Spleen (tissue), 11 donors: ENCODE results near the gene ACOT12. TPM values are rescaled to one million over a fixed set of nuclear protein-coding genes. Genes with fewer than 3 reads are reported as not detected.
"Not testable (repeated sequence)": the region's sequence is repeated elsewhere in the genome, so short reads cannot be mapped to it uniquely, and the experiment has no call there.

Experiments
- DNase-seq: peaks from one replicate; pipeline ENCODE4 v3.0.0-alpha.2; 2020
- H3K27ac ChIP-seq, 8 donors: fragments of 200-600 bp; sonication (generic) in 7 of 8; 1 replicate in 4 of 8; 2 replicates in 4 of 8; pipeline versions ENCODE4 v1.5.0 to v1.8.0; 2016 to 2021; ENCODE audit warnings: inconsistent platforms in 4 of 8, mild to moderate bottlenecking in 4 of 8, moderate library complexity in 1 of 8
- H3K27me3 ChIP-seq, 7 donors: fragments of 200-600 bp; sonication (generic) in 6 of 7; replicated peaks in 1 of 7; 1 replicate in 4 of 7; 2 replicates in 3 of 7; pipeline versions ENCODE4 v1.5.0 to v1.8.0; 2016 to 2021; ENCODE audit warnings: inconsistent platforms in 3 of 7, mild to moderate bottlenecking in 1 of 7
- H3K36me3 ChIP-seq, 6 donors: fragments of 200-600 bp; sonication (generic) in 5 of 6; 1 replicate in 4 of 6; 2 replicates in 2 of 6; pipeline versions ENCODE4 v1.5.0 to v1.8.0; 2016 to 2021; ENCODE audit warnings: inconsistent platforms in 2 of 6
- H3K4me1 ChIP-seq, 6 donors: fragments of 200-600 bp; sonication (generic) in 5 of 6; 1 replicate in 3 of 6; 2 replicates in 3 of 6; pipeline versions ENCODE4 v1.5.0 to v1.8.0; 2016 to 2021; ENCODE audit warnings: inconsistent platforms in 3 of 6
- H3K4me3 ChIP-seq, 8 donors: fragments of 200-600 bp; sonication (generic) in 7 of 8; 1 replicate in 4 of 8; 2 replicates in 4 of 8; pipeline versions ENCODE4 v1.5.0 to v1.8.0; 2016 to 2021; ENCODE audit warnings: inconsistent platforms in 4 of 8, mild to moderate bottlenecking in 4 of 8, moderate library complexity in 2 of 8
- H3K9me3 ChIP-seq, 8 donors: fragments of 200-600 bp; sonication (generic) in 7 of 8; 1 replicate in 4 of 8; 2 replicates in 4 of 8; pipeline versions ENCODE4 v1.5.0 to v1.8.0; 2016 to 2021; ENCODE audit warnings: inconsistent platforms in 4 of 8
- CTCF ChIP-seq, 11 experiments: fragments of 200-600 bp in 7 of 11; fragments of 450-650 bp in 4 of 11; sonication (generic) in 4 of 11; IDR thresholded peaks in 8 of 11; conservative IDR thresholded peaks in 3 of 11; 1 replicate in 7 of 11; 2 replicates in 4 of 11; pipeline versions ENCODE4 v1.4.0 to v1.8.0; 2016 to 2021; ENCODE audit warnings: antibody characterized with exemption in 11 of 11, inconsistent platforms in 4 of 11, mild to moderate bottlenecking in 1 of 11
- POLR2A ChIP-seq, 3 donors: fragments of 450-650 bp; IDR thresholded peaks; one replicate each; pipeline ENCODE4 v1.5.1; 2017; ENCODE audit warnings: antibody characterized with exemption in 3 of 3, mild to moderate bottlenecking in 1 of 3
- POLR2AphosphoS5 ChIP-seq, 3 donors: sonication (generic); formaldehyde crosslinking; IDR thresholded peaks; one replicate each; pipeline ENCODE4 v1.5.1; 2017; ENCODE audit warnings: antibody characterized with exemption in 3 of 3
- WGBS, 5 donors: extraction: QIAGEN DNeasy Blood & Tissue Kit in 3 of 5; methylation state at CpG; one replicate each; pipeline versions ENCODE4 v1.1.5 to v1.1.7; 2013 to 2018; 5-methylcytosine and 5-hydroxymethylcytosine counted together
- intact Hi-C: fragments of 100-400 bp; cut with DNase I; formaldehyde crosslinking; loops from one replicate; pipeline ENCODE4 v1.15.0; 2023; ENCODE audit warnings: low total_unique reads
- polyA plus RNA-seq, 3 donors: library from polyadenylated mRNA; stranded (reverse); fragments of 200-250 nt; gene quantifications; one replicate each; pipeline ENCODE4 v1.2.1, GENCODE V29; 2013
- total RNA-seq, 7 donors: library from RNA; depleted of rRNA in 3 of 7; stranded (reverse); fragments of >200 nt in 3 of 7; fragmentation: NEBNext Ultra II Directional in 4 of 7; extraction: Animal tissue kit (Norgen Biotek cat#: 25700) in 4 of 7; gene quantifications; one replicate each; pipeline versions ENCODE4 v1.1.0 to v1.2.1, GENCODE V29; 2016 to 2021
- donor health status: healthy with polysubstance abuse.
- donor health status: DM: no; HTN: no; CAD: no; lungs with moderate emphysema.
- donor health status: DM: no; HTN: no; CAD: no.
- donor health status: Bipolar disorder and iron deficiency.
- donor health status: healthy.
- donor health status: DM: no; HTN: no; CAD: no.
- donor health status: DM: yes; HTN: yes; CAD: no.

The ACOT12 gene
- total and polyA plus RNA-seq, 10 donors, result 0.03 TPM; not detected in 9

DNA sequence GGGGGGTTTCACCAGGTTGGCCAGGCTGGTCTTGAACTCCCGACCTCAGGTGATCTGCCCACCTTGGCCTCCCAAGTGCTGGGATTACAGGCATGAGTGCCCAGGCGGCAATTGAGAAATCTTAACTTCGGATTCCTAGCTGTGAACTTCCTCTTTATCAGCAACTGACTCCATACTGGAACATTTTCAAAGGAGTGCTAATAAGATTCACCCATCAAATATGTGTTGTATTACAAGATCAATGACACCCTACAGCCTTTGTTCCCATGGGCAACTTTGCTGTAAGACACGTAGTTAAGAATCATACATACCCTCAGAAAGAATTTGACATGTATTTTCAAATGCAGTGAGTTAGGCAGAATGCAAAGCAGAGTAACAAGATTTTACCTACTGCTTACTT is 23.1 kb upstream of the ACOT12 start:
- H3K36me3 ChIP-seq, result peaks cover 0 to 53% (median 11%) of the 10 kb centered on the region in 6 donors
- no peak overlapping the region for H3K27ac ChIP-seq
- H3K27me3 ChIP-seq, result no peaks in the 10 kb centered on the region
- H3K4me3 ChIP-seq, result no peak overlapping the region
- DNase-seq, result no peak
- no peaks in the 10 kb centered on the region for H3K9me3 ChIP-seq
- no peaks in the 10 kb centered on the region for H3K4me1 ChIP-seq
- no peak for TF ChIP-seq POLR2A (IDR thresholded peaks at IDR 0.05)
- no peak for TF ChIP-seq CTCF (IDR thresholded peaks at IDR 0.05 in 8 of 11, conservative IDR thresholded peaks at IDR 0.05 in 3 of 11)
- no peak for TF ChIP-seq POLR2AphosphoS5 (IDR thresholded peaks at IDR 0.05)
- WGBS, 5 donors, result 73 to 92% (median 79%) methylated on average over 4 of the region's 4 CpGs
- intact Hi-C loops, result no loop called here

GRCh38 chr5:81409896-81410295 is 16.0 kb upstream of the ACOT12 start:
- DNase-seq, result no peak
- intact Hi-C loops, result no loop called here
- peaks cover 0 to 5% (median 0%) of the 10 kb centered on the region in 6 donors for H3K36me3 ChIP-seq
- H3K27me3 ChIP-seq, result no peaks in the 10 kb centered on the region
- no peaks in the 10 kb centered on the region for H3K9me3 ChIP-seq
- 80 to 93% (median 90%) methylated on average over 2 of the region's 2 CpGs for WGBS, 5 donors
- H3K4me1 ChIP-seq, result no peaks in the 10 kb centered on the region
- no peak overlapping the region for H3K4me3 ChIP-seq
- no peak for TF ChIP-seq CTCF (IDR thresholded peaks at IDR 0.05 in 8 of 11, conservative IDR thresholded peaks at IDR 0.05 in 3 of 11)
- no peak overlapping the region for H3K27ac ChIP-seq

- Histone ChIP-seq H3K4me3 (no peak overlapping the region), H3K9me3 (no peaks in the 10 kb centered on the region), H3K27me3 (no peaks in the 10 kb centered on the region), H3K27ac (no peak overlapping the region), H3K4me1 (no peaks in the 10 kb centered on the region), H3K36me3 (peaks cover 0 to 2% (median 0%) of the 10 kb centered on the region in 6 donors)
- no peak for DNase-seq
- 95 to 98% (median 97%) methylated on average over 2 of the region's 2 CpGs for WGBS, 5 donors
- intact Hi-C loops, result no loop called here
- no peak for TF ChIP-seq POLR2A (IDR thresholded peaks at IDR 0.05)
- TF ChIP-seq POLR2AphosphoS5 (IDR thresholded peaks at IDR 0.05), result no peak
- TF ChIP-seq CTCF (IDR thresholded peaks at IDR 0.05 in 8 of 11, conservative IDR thresholded peaks at IDR 0.05 in 3 of 11), result no peak
Measured at GRCh38 chr5:81409361-81409760, 15.4 kb upstream of the ACOT12 start.

DNA sequence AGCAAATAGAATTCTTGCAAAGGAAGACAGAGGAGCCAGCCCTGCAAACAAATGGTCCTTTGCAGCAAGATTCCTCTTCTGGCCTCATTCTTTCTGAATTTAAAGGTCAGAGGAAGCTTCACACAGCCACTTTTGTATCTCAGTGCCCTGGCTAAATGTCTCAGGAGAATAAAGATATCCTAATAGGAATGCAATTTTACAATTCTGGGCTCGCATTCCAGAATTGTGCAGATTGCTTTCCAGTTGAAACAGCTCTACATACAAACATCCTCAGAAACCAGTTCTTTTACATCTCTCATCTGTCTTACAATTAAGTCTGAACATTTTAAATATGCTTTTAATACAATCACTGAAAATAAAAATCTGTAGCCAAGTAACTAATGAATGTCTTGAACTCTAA is 14.6 kb upstream of the ACOT12 start:
- WGBS, 5 donors, result 81 to 100% (median 100%) methylated on average over 1 of the region's 1 CpG
- Histone ChIP-seq H3K4me3 (no peak overlapping the region), H3K36me3 (no peaks in the 10 kb centered on the region), H3K4me1 (no peaks in the 10 kb centered on the region), H3K9me3 (no peaks in the 10 kb centered on the region), H3K27ac (no peak overlapping the region), H3K27me3 (no peaks in the 10 kb centered on the region)
- DNase-seq, result no peak
- intact Hi-C loops, result no loop called here
- TF ChIP-seq CTCF (IDR thresholded peaks at IDR 0.05 in 8 of 11, conservative IDR thresholded peaks at IDR 0.05 in 3 of 11) (no peak), POLR2A (IDR thresholded peaks at IDR 0.05) (no peak), POLR2AphosphoS5 (IDR thresholded peaks at IDR 0.05) (no peak)

GRCh38 chr5:81407811-81408210 is 13.9 kb upstream of the ACOT12 start:
- H3K4me3 ChIP-seq, H3K27ac ChIP-seq, H3K27me3 ChIP-seq, H3K9me3 ChIP-seq, H3K4me1 ChIP-seq, H3K36me3 ChIP-seq, intact Hi-C loops, DNase-seq: not testable (repeated sequence)
- WGBS, 5 donors, result 76 to 92% (median 90%) methylated on average over 4 of the region's 4 CpGs
